GM11168 (cell line): ENCODE data around the gene LNP1.

Experiments used
- in situ Hi-C: fragments of 300-500 bp; cut with MboI; formaldehyde crosslinking; loops from one replicate; pipeline ENCODE4 v1.12.0; 2022; ENCODE audit warnings: low sequenced_read_pairs; ENCODE audit not compliant: unreplicated experiment

Gene LNP1

DNA sequence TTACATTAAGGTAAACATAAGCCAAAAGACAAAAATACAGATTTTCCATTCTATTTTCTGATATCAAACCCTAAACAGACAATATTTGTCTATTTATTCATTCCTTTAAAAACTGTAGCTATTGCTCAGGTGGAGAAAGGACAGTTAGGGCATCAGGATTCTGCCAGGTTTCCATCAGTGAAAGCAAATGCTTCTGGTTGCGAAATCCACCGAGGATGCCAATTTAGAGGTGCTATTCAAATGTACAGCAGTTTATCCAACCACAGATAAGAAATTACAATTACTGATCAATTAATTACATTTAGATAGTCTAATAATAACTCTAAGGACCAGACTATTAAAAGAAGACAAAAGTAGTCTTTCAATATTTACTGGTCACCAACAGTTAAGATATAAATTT, 4.4 kb upstream of the LNP1 start:
- in situ Hi-C loops: no loop called here

DNA sequence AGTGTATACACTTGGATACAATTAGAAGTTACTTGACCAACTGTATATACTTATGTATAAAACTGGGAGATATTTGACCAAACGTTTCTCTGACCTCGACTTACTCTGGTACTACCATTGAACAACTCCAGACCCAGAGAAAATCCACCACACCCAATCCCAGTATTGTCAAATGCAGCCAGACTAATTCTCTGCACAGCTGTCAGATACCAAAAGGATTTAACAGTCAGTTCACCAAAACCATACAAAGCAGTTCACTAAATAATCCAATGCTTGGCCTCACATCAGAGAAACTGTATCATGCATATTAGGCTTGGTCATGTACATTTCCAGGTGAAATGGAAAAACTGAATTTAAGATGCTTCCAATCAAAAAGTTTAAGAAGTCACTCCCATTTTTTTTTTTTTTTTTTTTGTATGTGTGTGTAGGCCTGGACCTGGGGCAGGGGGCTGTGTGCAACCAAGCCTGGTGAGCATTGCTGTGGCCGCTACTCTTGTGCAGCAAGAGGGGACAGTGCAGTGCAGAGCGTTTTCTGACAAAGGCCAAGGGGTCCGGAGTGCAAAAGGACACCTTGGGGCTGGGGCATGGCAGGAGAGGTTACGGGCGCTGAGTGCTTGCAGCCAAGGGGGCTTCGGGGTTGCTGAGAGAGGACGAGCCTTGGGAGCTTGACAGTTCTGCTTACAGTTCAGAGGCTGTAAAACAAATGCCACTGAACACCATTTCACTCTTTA, 1.8 kb upstream of the LNP1 start:
- in situ Hi-C loops: no loop called here

GRCh38 chr3:100400419-100400779, 940 bp upstream of the LNP1 start:
- in situ Hi-C loops: no loop called here

DNA sequence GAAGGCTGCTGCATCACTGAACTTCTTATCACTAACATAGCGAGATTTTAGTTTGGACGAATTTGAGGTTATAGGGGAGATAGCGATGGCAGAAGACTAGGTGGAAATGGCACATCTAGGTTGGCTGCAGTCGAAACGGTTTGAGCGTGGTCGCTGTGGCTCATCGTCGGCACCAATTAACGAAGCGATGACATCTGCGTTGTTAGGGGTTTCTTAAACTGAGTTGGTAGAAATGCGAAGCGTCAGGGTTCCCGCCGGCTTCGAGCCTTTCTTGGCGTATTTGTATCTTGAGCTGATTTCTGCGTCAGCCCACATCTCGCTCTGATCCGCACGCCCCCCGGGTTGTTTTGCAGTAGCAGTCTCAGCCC, 319 bp downstream of the LNP1 start:
- in situ Hi-C loops: no loop called here

DNA sequence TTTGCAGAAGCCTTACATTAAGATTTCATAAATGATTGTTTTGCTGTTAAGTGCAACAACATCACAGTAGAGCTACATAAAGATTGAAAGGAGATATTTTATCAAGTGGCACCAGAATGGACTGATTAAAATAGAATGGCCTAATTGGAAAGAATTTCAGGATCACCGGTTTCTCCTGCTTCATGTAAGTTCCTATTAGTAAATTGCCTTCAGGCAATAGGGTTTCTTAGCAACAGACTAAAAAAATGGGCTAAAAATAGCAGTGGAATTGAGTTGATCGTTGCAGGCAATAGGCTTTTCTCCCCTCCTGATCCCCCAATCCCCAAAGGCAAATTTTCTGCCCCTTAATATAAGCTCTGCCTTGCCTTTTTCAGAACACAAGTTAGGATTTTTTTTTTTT, 917 bp downstream of the LNP1 start:
- in situ Hi-C loops: no loop called here

- in situ Hi-C loops: no loop called here
Observed at GRCh38 chr3:100402891-100403290, 1.6 kb downstream of the LNP1 start.

- in situ Hi-C loops: no loop called here
Observed at GRCh38 chr3:100403362-100404249, 2.3 kb downstream of the LNP1 start.

DNA sequence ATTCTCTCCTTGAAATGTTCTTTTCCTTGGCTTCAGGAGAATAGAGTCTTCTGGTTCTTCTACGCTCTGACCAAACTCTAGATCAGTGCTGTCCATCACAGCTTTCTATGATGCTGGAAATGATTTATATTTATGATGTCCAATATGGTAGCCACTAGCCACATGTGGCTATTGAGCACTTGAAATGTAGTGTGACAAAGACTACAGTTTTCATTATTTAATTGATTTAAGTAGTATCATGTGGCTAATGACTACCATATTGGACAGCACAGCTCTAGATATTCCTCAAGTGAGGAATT, 2.9 kb downstream of the LNP1 start:
- in situ Hi-C loops: no loop called here

- in situ Hi-C loops: no loop called here
Observed at GRCh38 chr3:100407164-100407563, 5.8 kb downstream of the LNP1 start.

DNA sequence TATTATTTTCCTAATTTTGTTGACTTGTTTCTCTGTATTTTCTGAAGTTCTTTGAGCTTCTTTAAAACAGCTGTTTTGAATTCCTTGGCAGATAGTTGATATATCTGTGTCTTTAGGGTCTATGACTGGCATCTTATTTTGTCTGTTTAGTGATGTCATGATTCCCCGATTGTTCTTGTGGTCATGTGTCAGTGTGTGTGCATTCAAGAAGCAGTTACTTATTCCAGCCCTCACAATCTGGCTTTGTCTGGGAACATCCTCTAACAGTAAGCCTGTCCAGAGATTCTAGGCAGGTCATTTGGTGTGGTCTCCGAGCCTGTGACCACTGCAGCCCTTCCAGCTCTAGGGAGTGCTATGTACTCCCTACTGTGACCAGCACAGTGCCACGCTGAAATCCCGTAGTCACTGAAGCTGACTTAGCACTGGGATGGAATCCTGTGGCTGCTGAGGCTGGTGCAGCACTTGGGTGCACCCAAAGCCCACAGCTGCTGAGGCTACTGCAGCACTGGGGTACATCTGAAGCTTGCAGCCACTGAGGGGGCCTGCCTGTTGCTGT, 6.7 kb downstream of the LNP1 start:
- in situ Hi-C loops: no loop called here

GRCh38 chr3:100411091-100411982, 10.0 kb downstream of the LNP1 start:
- in situ Hi-C loops: no loop called here

- in situ Hi-C loops: no loop called here
Observed at GRCh38 chr3:100412912-100413590, 11.7 kb downstream of the LNP1 start.

- in situ Hi-C loops: no loop called here
Observed at GRCh38 chr3:100413613-100414012, 12.3 kb downstream of the LNP1 start.

DNA sequence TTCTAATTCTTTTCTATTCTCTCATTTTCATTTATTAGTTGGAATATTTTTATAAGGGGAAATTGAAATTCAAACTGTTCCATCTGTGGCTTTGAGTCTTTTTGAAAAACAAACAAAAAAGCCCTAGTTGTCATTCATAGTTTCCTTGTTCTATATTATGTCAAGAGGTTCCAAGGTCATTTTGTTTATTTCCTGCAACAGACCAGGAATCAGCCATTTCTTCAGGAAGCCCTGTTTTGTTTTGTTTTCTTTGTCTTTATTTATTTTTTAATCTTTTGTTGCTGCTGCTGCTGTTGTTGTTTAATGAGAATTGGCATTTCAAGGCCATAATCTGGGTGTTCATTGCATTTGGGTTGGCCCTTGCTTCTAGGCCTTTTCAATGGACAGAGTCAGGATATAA, 14.8 kb downstream of the LNP1 start:
- in situ Hi-C loops: no loop called here

GRCh38 chr3:100416863-100417262, 15.5 kb downstream of the LNP1 start:
- in situ Hi-C loops: no loop called here

GRCh38 chr3:100419406-100419805, 18.1 kb downstream of the LNP1 start:
- in situ Hi-C loops: no loop called here

DNA sequence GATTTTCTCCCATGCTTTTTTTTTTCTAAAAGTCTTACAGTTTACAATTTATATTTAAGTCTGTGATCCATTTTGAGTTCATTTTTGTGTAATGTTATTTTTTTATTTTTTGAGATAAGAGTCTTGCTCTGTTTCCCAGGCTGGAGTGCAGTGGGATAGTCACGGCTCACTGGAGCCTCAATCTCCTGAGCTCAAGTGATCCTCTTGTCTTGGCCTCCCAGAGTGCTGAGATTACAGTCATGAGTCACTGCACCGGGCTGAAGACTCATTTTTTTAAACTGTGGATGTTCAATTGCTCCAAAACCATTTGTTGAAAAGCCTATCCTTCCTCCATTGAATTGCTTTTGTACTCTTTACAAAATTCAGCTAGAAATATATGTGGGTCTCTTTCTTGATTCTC, 19.5 kb downstream of the LNP1 start:
- in situ Hi-C loops: no loop called here

GRCh38 chr3:100423611-100424010, 22.3 kb downstream of the LNP1 start:
- in situ Hi-C loops: no loop called here

DNA sequence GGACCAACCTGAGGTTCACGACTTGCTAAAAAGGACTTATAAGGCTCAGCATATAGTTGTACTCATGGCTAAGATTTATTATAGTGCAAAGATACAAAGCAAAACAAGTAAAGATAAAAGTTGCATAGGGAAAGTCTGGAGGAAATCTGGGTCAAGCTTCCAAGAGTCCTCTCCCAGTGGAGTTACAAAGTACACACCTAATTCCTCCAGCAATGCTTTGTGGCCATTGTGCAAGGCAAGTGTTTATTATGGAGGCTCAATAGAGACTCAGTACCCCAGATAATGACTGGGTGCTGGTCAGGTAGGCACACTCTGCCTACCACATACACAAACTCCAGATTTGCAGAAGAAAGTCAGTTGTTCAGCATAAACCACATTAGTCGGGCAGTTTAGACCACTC, 22.9 kb downstream of the LNP1 start:
- in situ Hi-C loops: no loop called here

- in situ Hi-C loops: no loop called here
Observed at GRCh38 chr3:100425316-100425715, 24.0 kb downstream of the LNP1 start.
